Hematopoietic multipotent progenitor cell treated with erythropoietin and hydrocortisone succinate and interleukin-3 and kit ligand, for 15 days (in vitro differentiated cells): ENCODE results near the gene ITPR1.

Experiments used
- DNase-seq: peaks from one replicate; pipeline ENCODE4 v3.0.0-alpha.2; 2015; ENCODE audit warnings: low spot score

The ITPR1 gene

DNA sequence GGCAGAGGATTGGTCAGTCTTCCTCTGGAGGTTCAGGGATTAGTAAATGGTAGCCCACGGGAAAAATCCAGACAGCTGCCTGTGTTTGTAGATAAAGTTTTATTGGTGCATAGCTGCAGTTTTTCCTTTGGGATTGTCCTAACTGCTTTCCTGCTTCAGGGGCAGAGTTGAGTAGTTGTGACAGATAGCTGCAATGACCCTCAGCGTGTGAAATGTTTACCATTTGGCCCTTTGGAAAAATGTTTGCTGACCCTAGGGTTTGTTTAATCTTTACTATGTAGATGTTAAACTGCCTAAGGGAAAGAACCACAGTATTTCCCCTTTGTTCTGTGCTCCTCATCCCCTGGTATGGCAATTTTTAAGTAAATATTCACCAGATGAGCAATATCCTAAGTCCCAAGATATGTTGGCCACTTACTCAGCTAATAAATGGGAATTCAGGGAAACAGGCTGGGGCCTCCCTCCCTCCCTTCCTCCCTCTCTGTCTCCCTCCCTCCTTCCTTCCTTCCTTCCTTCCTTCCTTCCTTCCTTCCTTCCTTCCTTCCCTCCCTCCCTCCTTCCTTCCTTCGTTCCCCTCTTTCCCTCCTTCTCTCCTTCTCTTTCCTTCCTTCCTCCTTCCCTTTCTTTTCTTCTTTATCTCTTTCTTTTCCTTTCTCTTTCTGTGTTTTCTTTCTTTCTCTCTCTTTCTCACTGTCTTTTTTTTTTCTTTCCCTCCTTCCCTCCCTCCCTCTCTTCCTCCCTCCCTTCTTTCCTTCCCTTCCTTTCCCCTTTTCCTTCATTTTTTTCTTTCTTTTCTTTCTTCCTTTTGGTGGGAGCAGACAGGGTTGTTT is 251.5 kb downstream of the ITPR1 start:
- DNase-seq = no peak

DNA sequence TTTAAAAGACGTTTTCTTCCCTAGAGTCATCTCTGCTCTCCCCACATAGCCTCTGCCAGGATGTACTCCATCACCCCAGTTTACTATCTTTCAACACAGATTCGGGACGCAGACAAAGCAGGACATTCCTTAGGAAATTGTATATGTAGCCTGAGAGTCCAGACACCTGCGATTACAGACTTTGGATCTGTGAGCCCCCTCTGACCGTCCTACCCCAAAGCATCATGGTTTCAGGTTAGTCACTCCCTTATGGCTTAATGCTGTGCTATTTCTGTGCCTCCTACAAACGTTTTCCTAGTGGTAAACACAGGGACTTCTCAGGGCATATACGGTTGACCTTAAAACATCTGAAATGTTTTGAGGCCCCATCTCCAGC is 252.1 kb downstream of the ITPR1 start:
- no peak for DNase-seq

DNA sequence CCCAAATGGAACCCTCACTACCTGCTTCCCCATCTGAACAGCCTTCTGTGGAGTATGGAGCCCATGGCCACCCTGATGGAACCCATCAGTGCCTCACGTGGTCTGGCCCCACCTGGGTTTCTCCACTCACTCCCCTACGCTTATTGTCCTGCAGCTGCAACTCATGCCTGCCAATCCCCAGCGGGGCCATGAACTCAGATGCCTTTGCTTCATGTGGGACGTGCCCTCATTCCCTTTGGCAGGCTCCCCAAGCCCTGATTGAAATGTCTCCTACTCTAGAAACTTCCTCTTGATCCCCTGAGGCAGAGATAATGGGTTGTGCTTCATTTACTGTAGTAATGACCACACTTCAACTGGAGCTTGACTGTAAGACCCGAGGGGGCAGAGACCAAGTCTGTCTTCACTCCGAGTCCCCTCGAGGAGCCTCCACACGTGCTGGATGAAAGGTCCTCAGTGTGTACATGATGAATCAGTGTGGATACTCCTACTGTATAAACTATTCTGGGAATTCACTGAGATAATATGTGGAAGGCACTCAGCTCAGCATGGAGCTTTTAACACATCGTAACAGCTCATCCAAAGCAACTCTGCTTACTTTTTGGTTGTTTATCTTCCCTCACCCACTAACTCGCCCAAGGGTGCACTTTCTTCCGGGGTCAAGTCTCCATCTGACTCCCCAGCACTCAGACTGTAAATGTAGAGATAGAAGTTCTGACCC is 253.3 kb downstream of the ITPR1 start:
- no peak for DNase-seq

DNA sequence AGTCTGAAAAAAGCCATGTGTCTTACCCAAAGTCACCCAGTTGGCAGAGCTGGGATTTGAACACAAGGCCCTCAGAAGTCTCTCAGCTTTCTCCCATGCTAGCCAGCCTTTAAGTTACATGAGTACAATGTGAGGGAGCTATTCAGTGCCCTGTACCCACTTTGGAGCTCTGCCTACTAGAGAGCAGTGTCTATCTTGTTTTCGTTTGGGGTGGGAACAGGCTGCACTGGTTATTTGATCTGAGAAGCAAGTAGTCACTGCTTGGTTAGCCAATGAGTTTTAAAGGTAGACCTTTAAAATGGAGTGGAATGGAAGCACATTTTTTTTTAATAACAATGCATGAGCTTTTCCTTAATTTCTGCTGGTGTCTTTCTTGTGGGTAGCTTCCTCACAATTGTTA is 255.0 kb downstream of the ITPR1 start:
- DNase-seq = no peak

DNA sequence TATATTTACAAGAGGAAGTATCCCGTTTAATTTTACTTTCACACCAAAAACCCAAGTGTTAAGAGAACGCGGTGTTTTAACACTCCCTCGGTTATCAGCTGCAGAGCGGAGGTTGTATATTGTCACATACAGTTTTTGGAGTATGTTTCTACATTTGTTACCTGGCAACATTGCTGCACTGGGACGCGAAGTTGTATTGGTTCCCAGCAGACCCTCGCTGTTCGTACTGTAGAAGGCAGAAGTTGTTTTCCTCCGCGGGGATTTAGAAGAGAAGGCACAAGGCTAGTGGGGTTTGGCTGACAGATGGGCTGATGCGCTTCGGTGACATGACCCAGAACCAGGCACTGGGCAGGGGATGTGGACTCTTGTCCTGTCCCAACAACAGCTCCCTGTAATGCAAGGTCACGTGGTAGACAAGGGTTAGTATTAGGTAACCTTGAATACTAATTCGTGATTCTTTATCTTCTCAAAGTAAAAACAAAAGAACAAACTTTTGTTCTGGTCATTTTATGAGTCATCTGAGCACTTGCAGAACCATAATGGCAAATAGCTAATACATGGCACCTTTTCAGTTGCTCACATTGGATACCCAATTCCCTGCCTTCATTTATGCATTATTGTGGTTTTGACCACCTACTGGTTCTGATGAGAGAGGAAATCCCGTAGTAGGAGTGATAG is 255.7 kb downstream of the ITPR1 start:
- no peak for DNase-seq

DNA sequence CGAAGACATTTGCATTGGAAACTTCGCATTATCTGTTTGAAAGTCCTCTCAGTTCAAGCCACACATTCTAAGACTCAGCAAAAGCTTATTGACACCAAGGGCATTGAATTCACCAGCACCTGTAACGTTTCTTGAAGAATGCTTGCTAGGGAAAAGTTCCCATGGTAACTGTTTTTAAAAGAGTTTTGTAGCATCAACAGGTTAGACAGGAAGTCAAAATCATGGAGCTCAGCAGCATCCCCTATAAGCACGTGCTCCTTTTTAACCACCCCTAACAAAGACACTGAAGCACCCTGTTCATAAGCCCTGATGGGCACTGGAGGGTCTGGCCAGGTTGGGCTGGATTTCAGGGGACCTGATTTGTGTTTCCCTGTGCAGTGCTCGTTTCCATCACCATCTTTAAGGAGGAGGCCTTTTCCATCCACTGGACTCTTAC is 256.4 kb downstream of the ITPR1 start:
- DNase-seq = no peak

DNA sequence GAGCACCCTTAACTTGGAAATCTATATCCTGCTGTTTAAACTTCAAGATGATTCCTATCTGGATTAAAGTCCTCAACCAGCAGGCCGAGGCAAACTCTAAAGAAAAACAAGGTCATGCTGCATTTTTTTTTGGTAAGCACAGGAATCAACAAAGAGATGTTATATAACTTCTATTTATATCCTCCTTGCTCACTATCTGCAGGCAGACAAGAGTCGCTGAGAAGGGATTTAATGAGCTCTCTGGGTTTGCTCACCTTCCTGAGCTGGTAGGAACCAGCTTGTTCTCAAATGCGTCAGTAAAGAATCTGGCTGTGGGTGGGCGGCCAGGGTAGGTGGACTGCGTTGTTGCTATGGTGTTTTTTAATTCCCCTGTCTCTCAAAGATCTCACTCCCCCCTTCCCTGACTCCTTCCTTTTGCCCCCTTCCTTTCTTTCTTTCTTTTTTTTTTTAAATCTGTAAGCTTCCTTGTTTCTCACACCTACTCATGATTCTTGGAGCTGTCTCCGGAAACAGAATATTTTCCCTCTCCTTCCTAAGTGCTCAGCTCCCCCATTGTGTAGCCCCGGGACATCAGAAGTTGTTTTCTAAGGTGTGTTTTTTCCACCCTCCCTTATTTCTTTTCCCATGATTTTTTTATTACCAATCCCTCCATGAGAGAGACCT is 257.3 kb downstream of the ITPR1 start:
- DNase-seq = no peak

DNA sequence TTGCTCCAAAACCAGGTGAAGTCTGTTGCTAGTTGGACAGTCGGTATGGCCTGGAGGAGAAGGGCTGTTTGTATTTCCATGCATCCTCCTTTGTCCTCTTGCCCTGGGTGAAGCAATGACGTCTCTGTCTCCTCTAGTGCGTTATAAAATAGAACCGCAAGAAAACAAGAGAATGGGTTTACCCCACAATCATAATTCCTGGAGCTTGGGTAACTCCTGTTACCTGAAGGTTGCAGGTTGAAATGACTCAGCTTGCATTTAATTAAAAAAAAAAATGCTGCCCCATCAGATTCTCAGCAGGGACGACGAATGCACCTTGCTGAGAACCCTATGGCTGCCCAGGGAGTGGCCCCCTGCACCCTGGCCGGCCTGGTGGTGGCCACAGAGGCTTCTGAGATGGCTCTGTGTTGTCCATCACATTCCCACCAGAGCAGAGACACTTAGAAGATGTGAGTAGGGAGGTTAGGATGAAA is 257.9 kb downstream of the ITPR1 start:
- no peak for DNase-seq

DNA sequence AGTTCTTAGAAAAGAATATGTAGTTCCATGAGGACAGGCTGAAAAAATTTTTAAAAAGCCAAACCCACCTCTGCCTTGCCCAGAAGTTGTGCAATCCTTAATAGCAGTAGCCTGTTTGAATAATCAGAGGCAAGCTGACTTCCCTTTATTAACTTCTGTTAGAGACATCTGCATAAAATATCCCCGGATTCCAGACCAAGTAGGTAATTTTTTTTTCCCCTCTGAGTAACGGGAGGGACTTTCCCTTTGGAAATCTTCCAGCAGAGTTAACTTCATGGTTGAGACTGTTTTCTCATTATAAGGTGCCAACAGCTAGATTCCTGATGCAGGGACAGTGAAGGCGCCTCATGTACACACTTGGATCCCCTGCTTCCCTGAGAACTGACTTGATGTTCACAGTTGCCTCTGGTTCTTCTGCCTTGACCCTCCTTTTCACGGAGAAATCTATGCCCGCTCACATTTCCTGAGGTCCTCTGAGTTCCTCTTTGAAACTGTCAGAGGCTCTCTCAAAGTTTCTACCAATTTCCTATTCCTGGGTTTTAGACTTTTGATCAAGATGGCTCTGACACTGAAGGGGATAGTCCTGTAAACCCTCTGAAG is 258.5 kb downstream of the ITPR1 start:
- no peak for DNase-seq

DNA sequence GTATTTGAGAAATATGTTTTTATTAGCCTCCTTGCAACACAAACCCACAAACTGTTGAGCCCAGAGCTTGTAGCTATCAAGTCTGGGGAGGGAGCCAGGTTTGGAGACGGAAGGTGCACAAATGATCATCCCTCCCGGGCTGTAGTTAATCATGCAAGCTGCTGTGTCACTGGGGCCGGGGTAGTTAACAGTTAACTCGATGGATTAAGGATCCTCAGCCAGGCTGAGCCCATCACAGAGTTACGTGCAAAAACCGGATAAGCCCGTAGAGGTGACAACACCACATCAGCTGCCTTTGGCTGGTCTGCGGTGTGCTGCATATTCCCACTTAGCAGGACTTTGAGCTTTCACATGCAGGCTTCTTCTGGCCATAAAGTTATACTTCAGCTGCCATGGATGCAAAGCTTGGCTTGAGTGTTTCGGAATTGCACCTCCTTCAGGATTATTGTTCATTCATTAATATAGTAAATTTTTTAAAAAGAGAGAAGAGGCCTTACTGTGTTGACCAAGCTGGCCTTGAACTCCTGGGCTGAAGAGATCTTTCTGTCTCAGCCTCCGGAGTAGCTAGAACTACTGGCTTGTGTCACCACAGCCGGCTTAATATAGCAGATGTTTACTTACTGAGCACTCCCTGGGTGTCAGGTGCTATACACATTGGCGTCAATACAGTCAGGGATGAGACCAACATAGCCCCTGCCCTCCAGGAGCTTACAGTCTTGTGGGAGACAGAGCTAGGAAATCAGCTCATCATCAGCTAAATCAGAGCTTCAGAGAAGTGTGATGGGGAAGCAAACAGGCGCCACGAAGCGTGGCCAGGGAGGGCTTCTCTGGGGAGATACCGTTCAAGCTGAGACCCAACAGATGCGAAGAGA is 259.3 kb downstream of the ITPR1 start:
- no peak for DNase-seq

DNA sequence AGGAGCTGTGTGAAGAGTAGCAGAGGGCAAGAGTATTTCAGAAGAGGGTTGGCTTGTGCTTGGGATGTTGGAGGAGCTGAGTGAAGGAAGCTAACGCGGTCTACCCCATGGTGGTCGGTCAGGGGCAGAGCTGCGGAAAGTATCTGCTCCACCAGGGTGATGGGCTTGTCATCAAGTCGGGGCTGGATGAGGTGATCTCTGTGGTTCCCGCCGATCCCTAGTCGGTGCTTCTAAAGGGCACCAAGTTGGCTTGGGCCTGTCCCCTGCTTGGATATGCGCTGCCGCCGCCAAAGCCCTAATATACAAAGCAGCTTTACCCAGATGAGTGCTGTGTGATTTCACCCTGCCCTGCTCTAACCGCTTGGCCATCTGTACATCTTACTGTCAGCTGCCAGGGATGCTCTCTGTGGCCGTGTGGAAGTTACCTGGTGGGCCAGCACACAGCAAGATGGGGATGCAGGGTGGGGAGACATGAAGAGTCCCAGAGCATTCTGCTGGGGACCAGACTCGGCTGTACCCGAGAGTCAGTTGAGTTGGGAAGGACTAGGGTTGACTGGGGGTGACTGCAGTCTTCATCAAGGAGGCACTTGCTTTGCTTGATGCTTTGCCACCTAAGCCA is 260.0 kb downstream of the ITPR1 start:
- no peak for DNase-seq

DNA sequence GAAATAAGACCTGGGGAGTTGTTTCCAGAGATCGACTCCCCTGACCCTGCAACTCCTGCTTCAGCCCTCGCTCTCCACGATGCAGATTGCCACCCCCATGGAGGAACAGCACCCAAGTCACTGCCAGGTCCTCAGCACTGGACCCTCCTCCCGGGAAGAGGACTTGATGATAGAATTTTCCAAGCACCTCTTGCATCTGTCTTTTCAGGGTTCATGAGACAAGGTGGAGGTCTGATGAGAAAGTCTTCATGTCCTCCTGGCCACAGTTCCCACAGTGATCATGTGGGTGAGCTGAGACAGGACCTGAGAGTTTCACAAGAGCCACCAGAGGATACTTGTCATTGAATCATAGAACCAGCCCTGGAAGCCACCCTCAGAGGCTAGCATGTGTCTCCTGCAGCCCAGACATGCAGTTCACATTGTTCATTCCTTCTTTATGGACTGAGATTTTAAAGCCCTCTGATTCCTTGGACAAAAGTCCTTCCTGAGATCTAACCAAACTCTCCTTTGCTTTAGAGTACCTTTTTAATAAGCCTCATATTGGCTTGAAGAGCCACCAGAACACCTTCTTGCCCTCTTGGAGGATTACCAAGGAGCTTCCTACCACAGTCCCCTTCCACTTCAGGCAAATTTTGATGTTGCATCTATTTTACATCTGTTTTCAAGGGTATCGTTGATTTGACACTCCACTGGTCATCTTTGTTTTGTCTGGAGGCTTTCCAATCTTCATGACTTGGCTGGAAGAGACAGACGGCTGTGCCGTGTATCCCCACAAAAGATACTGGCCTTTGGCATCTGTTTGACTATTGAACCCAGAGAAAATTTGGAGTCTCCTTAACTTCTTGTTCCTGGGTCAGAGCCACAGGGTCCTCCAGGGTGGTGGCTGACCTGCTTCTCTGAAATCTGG is 261.3 kb downstream of the ITPR1 start:
- DNase-seq = no peak

DNA sequence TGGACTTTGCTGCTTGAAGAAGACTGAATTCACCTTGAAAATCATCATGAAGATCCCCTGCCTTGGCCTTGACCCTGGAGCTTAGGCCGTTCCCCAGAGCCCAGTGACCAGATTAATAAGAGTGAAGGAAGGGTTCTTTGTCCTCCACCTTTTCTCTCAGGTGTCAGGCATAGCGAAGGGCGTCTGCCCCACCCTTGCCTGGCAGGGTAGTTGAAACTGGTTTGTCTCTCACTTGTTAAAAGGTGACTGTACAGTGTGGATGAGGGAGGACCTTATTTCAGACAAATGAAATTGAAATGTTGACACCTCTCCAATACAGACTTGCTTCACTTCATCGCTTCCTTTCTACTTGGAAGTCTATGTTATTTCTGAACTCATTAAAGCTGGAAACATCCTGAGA is 262.4 kb downstream of the ITPR1 start:
- DNase-seq = no peak

DNA sequence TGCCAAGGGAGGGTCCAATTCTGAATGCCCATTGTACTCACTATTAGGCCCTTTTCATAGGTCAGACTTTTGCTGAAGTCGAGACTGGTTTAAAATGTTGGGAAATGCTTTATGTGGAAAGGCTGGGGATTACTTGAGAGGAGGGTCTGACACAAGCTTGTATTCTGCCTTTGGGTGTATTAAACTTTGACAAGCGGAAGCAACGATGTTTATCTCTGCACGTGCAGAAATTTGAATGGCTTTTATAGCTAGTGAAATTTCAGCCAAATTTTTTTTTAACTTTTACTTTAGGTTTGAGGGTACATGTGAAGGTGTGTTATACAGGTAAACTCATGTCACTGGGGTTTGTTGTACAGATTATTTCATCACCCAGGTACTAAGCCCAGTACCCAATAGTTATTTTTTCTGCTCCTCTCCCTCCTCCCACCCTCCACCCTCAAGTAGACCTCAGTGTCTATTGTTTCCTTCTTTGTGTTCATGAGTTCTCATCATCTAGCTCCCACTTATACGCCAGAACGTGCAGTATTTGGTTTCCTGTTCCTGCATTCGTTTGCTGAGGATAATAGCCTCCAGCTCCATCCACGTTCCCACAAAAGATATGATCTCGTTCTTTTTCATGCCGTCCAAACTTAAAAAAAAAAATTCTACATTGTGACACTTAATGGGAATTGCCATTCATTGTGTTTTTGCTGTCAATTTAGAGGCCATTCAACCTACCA is 263.1 kb downstream of the ITPR1 start:
- DNase-seq = no peak

DNA sequence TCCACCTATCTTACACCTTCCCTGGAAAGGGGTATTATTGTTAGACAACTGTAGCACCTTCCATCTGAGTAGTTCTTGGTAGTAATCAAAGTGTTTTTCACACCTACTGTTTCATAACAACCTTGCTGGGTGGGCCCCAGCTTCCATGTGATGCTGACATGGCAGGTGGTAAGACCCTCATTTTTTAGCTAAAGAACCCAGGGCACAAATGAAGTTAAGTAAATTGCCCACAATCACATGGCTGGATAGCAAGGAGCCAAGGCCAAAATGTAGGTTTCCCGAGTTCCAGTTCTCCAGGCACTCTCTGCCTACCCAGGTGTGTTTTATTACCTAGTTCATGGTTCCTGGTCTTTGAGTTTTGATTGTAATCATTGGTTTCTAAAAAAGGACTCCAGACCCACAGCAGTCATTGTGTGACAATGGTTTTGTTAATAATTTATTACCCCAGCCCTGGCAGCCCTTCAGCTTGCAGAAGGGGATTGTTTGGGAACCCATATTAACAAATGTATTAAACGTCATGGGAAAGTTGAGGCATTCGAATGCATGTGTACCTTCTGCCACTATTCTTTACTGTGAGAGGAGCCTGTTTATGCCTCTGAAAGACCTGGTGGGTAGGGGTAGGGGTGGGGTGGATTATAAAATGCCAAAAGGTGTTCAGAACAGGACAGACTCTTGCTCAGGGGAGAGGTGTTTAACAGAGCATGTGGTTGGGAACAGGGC is 263.9 kb downstream of the ITPR1 start:
- DNase-seq = no peak

DNA sequence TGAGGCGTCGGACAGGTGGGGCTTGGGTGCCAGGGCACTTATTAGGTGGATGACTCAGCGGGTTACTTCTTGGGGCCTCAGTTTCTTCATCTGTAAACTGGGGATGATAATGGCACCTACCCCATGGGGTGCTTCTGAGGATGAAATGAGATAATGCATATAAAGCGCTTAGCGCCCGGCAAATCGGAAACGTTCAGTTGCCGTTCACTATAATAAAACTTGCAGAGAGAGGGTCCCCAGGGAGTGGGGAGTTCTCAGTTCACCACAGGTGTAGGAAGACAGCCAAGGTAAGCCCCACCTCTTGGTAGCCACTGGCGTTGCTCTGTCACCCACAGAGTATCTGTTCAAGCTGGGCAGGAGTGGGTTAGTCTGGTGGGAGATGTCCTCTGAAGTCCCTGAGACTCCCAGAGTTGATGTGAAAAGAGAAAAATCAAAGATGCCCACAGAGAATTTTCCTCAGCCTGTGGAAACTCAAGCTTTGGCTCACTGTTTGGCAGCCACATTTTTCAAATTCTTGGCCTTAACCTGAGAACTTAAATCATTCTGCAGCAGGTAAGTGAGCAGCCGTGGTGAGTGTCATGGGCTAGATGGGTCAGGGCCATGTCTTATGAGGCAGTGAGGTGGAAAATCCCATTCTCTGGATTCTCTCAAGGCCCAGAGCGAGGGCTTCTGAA is 264.6 kb downstream of the ITPR1 start:
- no peak for DNase-seq

DNA sequence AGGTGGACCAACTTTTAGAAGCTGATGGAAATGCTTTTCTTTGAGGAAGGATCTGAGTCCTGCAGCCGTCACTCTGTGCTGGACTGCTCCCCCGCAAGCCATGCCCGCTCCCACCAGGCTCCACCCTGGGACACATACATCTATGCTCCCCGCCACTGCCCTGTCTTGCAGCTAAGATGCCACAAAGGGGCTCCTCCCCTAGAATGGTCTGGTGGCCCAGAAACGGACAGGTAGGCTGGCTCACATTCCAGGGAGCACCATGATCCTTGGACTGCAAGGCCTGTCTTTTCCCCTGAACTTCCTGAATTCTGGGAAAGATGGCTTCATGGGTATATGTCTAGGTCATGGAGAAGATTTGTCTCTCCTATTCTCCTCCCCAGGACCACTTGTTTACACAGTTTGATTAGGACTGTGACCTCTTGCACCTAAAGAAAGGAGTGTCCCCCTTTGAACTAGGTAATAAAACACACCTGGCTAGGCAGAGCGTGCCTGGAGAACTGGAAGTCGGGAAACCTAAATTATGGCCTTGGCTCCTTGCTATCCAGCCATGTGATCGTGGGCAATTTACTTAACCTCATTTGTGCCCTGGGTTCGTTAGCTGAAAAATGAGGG is 265.2 kb downstream of the ITPR1 start:
- no peak for DNase-seq
